GM12873 (cell line): ENCODE results near the gene XXYLT1.

Experiments used
- CTCF ChIP-seq: IDR thresholded peaks from 2 replicates; pipeline ENCODE4 v1.5.1; 2012; ENCODE audit warnings: low read depth, mild to moderate bottlenecking, moderate library complexity, low read length, control low read depth; ENCODE audit not compliant: insufficient read depth; ENCODE audit errors: missing control alignments

The XXYLT1 gene

GRCh38 chr3:195159117-195159813, 111.7 kb downstream of the XXYLT1 start:
- TF ChIP-seq CTCF, result no peak

GRCh38 chr3:195156286-195156890, 114.6 kb downstream of the XXYLT1 start:
- no peak for TF ChIP-seq CTCF

GRCh38 chr3:195155570-195156241, 115.3 kb downstream of the XXYLT1 start:
- TF ChIP-seq CTCF, result no peak

- no peak for TF ChIP-seq CTCF
These were observed 116.0 kb downstream of the XXYLT1 start for GRCh38 chr3:195154793-195155535.

- no peak for TF ChIP-seq CTCF
These were observed 116.7 kb downstream of the XXYLT1 start for GRCh38 chr3:195154111-195154791.

- no peak for TF ChIP-seq CTCF
These were observed 117.3 kb downstream of the XXYLT1 start for GRCh38 chr3:195153653-195154052.
